CD14-positive monocyte (primary cell): ENCODE data around the gene TMEM60. TPM values are rescaled to one million over a fixed set of nuclear protein-coding genes. Genes with fewer than 3 reads are reported as not detected.

Experiments used
- DNase-seq, 3 donors: peaks; one replicate each; pipeline ENCODE4 v3.0.0-alpha.2; 2011 to 2022
- H2AFZ ChIP-seq: 2 replicates; pipeline ENCODE4 v1.6.0; 2012; ENCODE audit warnings: mild to moderate bottlenecking, low read depth, low read length, inconsistent platforms; ENCODE audit not compliant: insufficient read depth, poor library complexity, severe bottlenecking
- H3K27ac ChIP-seq, 2 donors: 1 replicate in 1 of 2; 2 replicates in 1 of 2; pipeline ENCODE4 v1.5.1; 2012 to 2013; ENCODE audit warnings: low read length in 2 of 2, control low read depth in 1 of 2, inconsistent platforms in 1 of 2, low read depth in 1 of 2, mild to moderate bottlenecking in 1 of 2
- H3K27me3 ChIP-seq, 2 donors: one replicate each; pipeline versions ENCODE4 v1.6.0 to v1.6.1; 2011 to 2013; ENCODE audit warnings: low read length in 2 of 2; ENCODE audit not compliant: control insufficient read depth in 2 of 2, insufficient read depth in 2 of 2
- H3K36me3 ChIP-seq, 2 donors: replicated peaks in 1 of 2; 1 replicate in 1 of 2; 2 replicates in 1 of 2; pipeline versions ENCODE4 v1.5.1 to v1.6.1; 2012 to 2013; ENCODE audit warnings: low read length in 2 of 2, control low read depth in 1 of 2, inconsistent platforms in 1 of 2, mild to moderate bottlenecking in 1 of 2; ENCODE audit not compliant: insufficient read depth in 2 of 2, control insufficient read depth in 1 of 2
- H3K4me1 ChIP-seq, 2 donors: 1 replicate in 1 of 2; 2 replicates in 1 of 2; pipeline versions ENCODE4 v1.5.1 to v1.6.1; 2012 to 2013; ENCODE audit warnings: low read length in 2 of 2, control low read depth in 1 of 2, inconsistent platforms in 1 of 2, mild to moderate bottlenecking in 1 of 2, moderate library complexity in 1 of 2; ENCODE audit not compliant: insufficient read depth in 2 of 2, control insufficient read depth in 1 of 2
- H3K4me2 ChIP-seq: replicated peaks from 2 replicates; pipeline ENCODE3; 2012; ENCODE audit warnings: low read length, moderate library complexity, mild to moderate bottlenecking; ENCODE audit not compliant: poor library complexity, severe bottlenecking; ENCODE audit errors: extremely low read depth
- H3K4me3 ChIP-seq, 3 experiments: fragments of 200-600 bp in 1 of 3; sonication (generic) in 1 of 3; replicated peaks in 1 of 3; 1 replicate in 2 of 3; 2 replicates in 1 of 3; pipeline ENCODE4 v1.5.1; 2011 to 2013; ENCODE audit warnings: low read length in 3 of 3, mild to moderate bottlenecking in 3 of 3, control low read depth in 2 of 3, low read depth in 2 of 3, inconsistent platforms in 1 of 3, moderate library complexity in 1 of 3
- H3K79me2 ChIP-seq: 2 replicates; pipeline ENCODE4 v1.6.0; 2012; ENCODE audit warnings: mild to moderate bottlenecking, control low read depth, inconsistent platforms, low read length, moderate library complexity; ENCODE audit not compliant: insufficient read depth
- H3K9ac ChIP-seq: 2 replicates; pipeline ENCODE4 v1.6.0; 2017; ENCODE audit warnings: low read length, mild to moderate bottlenecking; ENCODE audit not compliant: insufficient read depth, poor library complexity, severe bottlenecking
- H3K9me3 ChIP-seq, 2 donors: replicated peaks in 1 of 2; 1 replicate in 1 of 2; 2 replicates in 1 of 2; pipeline versions ENCODE4 v1.5.1 to v1.6.1; 2012 to 2013; ENCODE audit warnings: low read length in 2 of 2, control low read depth in 1 of 2; ENCODE audit not compliant: control insufficient read depth in 1 of 2, insufficient read depth in 1 of 2
- H4K20me1 ChIP-seq: 2 replicates; pipeline ENCODE4 v1.6.0; 2012; ENCODE audit warnings: mild to moderate bottlenecking, low read length, control low read depth, moderate library complexity; ENCODE audit not compliant: insufficient read depth
- H3K27ac Mint-ChIP-seq, 7 donors: one replicate each; pipeline ENCODE4 v1.8.0; 2020; ENCODE audit warnings: mild to moderate bottlenecking in 7 of 7, mixed read lengths in 7 of 7, moderate library complexity in 6 of 7, inconsistent platforms in 2 of 7
- H3K27me3 Mint-ChIP-seq, 3 donors: one replicate each; pipeline ENCODE4 v1.8.0; 2021 to 2022; ENCODE audit warnings: low read depth in 3 of 3, mild to moderate bottlenecking in 3 of 3, mixed read lengths in 3 of 3, moderate library complexity in 3 of 3, inconsistent platforms in 1 of 3
- H3K36me3 Mint-ChIP-seq, 2 donors: one replicate each; pipeline ENCODE4 v1.8.0; 2020; ENCODE audit warnings: mixed read lengths in 2 of 2, inconsistent platforms in 1 of 2, mild to moderate bottlenecking in 1 of 2
- H3K4me1 Mint-ChIP-seq: one replicate; pipeline ENCODE4 v1.8.0; 2020; ENCODE audit warnings: mild to moderate bottlenecking, mixed read lengths
- H3K4me3 Mint-ChIP-seq, 2 donors: one replicate each; pipeline ENCODE4 v1.8.0; 2020; ENCODE audit warnings: mild to moderate bottlenecking in 2 of 2, mixed read lengths in 2 of 2, moderate library complexity in 1 of 2
- H3K9me3 Mint-ChIP-seq, 7 donors: one replicate each; pipeline ENCODE4 v1.8.0; 2020 to 2022; ENCODE audit warnings: mixed read lengths in 7 of 7, mild to moderate bottlenecking in 6 of 7, moderate library complexity in 6 of 7, inconsistent platforms in 2 of 7
- CTCF ChIP-seq: fragments of 200-600 bp; IDR thresholded peaks from one replicate; pipeline ENCODE4 v1.8.0; 2022; ENCODE audit warnings: antibody characterized with exemption, mild to moderate bottlenecking
- WGBS: methylation state at CpG from one replicate; pipeline ENCODE4 v1.1.5; 2013; ENCODE audit warnings: missing lambda C conversion rate; ENCODE audit not compliant: insufficient coverage; 5-methylcytosine and 5-hydroxymethylcytosine counted together
- intact Hi-C, 2 donors: fragments of 100-400 bp; cut with micrococcal nuclease; formaldehyde crosslinking; loops; one replicate each; pipeline versions ENCODE4 v1.15.0 to v1.15.1; 2023
- polyA plus RNA-seq, 3 donors: library from polyadenylated mRNA; depleted of rRNA in 1 of 3; unstranded in 2 of 3; stranded (reverse) in 1 of 3; fragments of 300-500 nt in 2 of 3; fragments of >200 nt in 1 of 3; fragmentation: Illumina TruSeq in 2 of 3; gene quantifications; 1 replicate in 2 of 3; 2 replicates in 1 of 3; pipeline ENCODE4 v1.2.3, GENCODE V29; 2012 to 2021

Gene TMEM60
- polyA plus RNA-seq, 3 donors: 5.5 to 27.6 (median 25.6) TPM

- Mint-ChIP-seq H3K9me3 (peaks cover 0 to 9% (median 0%) of the 10 kb centered on the region in 7 donors), H3K4me1 (peaks cover 11% of the 10 kb centered on the region), H3K4me3 (no peak overlapping the region), H3K27me3 (no peaks in the 10 kb centered on the region), H3K36me3 (peaks cover 41 to 43% of the 10 kb centered on the region in 2 donors), H3K27ac (peak overlapping the region in 2 of 7 donors; percentile 22 to 26)
- no peak overlapping the region for H3K9ac ChIP-seq
- intact Hi-C loops: no loop called here
- no peak for DNase-seq
- H4K20me1 ChIP-seq: no peaks in the 10 kb centered on the region
- no CpG with 5 or more reads among the region's 3 CpGs for WGBS
- H3K9me3 ChIP-seq: no peaks in the 10 kb centered on the region
- H3K4me1 ChIP-seq: no peaks in the 10 kb centered on the region
- no peaks in the 10 kb centered on the region for H3K79me2 ChIP-seq
- H2AFZ ChIP-seq: no peak overlapping the region
- no peak overlapping the region for H3K4me3 ChIP-seq
- no peaks in the 10 kb centered on the region for H3K27me3 ChIP-seq
- no peak for TF ChIP-seq CTCF
- H3K27ac ChIP-seq: no peak overlapping the region
- H3K4me2 ChIP-seq: no peak overlapping the region
- H3K36me3 ChIP-seq: peaks cover 34 to 73% of the 10 kb centered on the region in 2 donors
These were observed 14.7 kb downstream of the TMEM60 start for GRCh38 chr7:77783545-77783944.

DNA sequence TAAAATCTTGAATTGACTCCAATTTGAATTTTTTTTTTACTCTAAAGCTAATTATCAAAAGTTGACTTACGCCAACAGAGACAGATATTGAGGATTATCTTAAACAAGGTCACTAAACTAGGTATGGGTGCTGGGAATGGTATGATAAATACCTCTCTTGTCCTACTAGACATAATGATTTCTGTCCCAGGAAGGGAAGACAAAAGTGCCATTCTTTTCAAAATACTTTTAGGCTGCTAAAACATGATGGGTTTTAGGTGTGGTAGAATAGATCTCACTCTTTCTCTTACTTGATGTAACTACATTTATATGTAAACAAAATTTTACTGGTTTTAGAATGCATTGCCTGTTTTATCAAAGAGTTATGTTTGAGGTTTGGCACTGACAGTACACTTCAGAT is 15.1 kb downstream of the TMEM60 start:
- Histone ChIP-seq H3K79me2 (no peaks in the 10 kb centered on the region), H3K36me3 (peaks cover 38 to 78% of the 10 kb centered on the region in 2 donors), H3K4me2 (no peak overlapping the region), H3K9me3 (no peaks in the 10 kb centered on the region), H4K20me1 (no peaks in the 10 kb centered on the region), H3K9ac (no peak overlapping the region), H2AFZ (no peak overlapping the region), H3K27me3 (no peaks in the 10 kb centered on the region), H3K4me3 (no peak overlapping the region), H3K27ac (no peak overlapping the region), H3K4me1 (no peaks in the 10 kb centered on the region)
- H3K27ac Mint-ChIP-seq: no peak overlapping the region
- H3K9me3 Mint-ChIP-seq: peaks cover 0 to 9% (median 0%) of the 10 kb centered on the region in 7 donors
- DNase-seq: no peak
- H3K27me3 Mint-ChIP-seq: no peaks in the 10 kb centered on the region
- no peak overlapping the region for H3K4me3 Mint-ChIP-seq
- WGBS: no CpG with 5 or more reads among the region's 1 CpG
- H3K4me1 Mint-ChIP-seq: peaks cover 11% of the 10 kb centered on the region
- TF ChIP-seq CTCF: no peak
- intact Hi-C loops: no loop called here
- H3K36me3 Mint-ChIP-seq: peaks cover 45 to 47% of the 10 kb centered on the region in 2 donors
